Astrocyte (in vitro differentiated cells and primary cell): Measurements from ENCODE around the gene PACRG.

ENCODE experiments used
- CTCF ChIP-seq: IDR thresholded peaks from 2 replicates; pipeline ENCODE4 v1.5.1; 2011; ENCODE audit warnings: low read depth, mild to moderate bottlenecking, inconsistent platforms, low read length, moderate library complexity; ENCODE audit not compliant: insufficient read depth
- EZH2 ChIP-seq: IDR thresholded peaks from 2 replicates; pipeline ENCODE4 v1.6.1; 2012; ENCODE audit warnings: mild to moderate bottlenecking, low read length, inconsistent platforms; ENCODE audit not compliant: insufficient read depth

GRCh38 chr6:162857326-162857725, 129.6 kb downstream of the PACRG start:
- TF ChIP-seq EZH2 (no peak), CTCF (no peak)
